ENCODE measurements around the gene ANXA2R. TPM values are rescaled to one million over a fixed set of nuclear protein-coding genes. Genes with fewer than 3 reads are reported as not detected.
"Not testable (repeated sequence)": the region's sequence is repeated elsewhere in the genome, so short reads cannot be mapped to it uniquely, and the experiment has no call there.

Gene ANXA2R
- total RNA-seq, 2 donors from 2014 or later = 0.63 TPM; not detected in 1

DNA sequence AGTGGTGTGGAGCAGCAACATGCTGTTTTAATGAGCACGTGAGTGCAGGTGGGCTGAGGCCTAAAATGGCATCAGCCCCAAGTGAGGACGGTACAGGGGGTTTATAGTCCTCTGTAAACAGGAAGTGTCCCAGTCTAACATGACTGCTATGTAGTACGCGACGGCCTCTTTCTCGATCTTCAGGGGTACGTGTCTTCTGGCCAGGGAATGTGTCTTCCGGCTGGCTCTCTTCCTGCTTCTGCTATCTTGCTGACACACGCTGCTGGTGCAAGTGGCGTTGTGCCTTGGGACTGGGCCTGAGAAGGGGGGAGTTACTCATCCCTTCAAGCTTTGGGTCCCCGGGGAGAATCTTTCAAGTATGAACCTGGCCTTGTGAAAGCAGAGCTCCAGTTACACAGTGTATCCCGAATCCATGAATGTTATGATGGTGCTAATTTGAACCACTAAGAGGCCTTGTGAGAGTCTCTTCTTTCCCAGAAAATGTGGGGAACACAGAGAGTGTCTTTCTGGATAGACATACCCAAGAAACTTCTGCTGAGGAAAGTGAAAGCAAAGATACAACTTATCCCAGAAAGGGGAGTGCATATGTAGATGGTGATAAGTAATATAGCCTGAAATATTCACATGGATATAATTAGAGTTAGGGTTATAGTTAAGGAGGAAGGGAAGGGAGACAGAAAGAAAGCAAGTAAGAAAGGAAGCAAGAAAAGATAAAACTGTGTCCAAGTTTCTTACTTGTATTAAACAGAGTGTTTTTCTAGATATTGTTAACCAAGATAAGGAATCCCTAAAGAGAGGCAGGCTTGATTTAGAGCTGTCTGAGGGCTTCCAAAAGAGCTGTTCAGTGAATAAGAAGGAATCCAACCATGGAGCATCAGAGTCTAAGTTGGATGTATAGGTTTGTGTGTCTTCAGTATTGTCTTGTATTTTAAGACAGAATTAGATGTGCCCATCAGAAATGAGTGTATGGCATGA, 35.5 kb upstream of the ANXA2R start:
- H3K27ac ChIP-seq = peak overlapping the region; percentile 62 to 72
- no peaks in the 10 kb centered on the region for H3K9me3 ChIP-seq
- TF ChIP-seq, protein P1, sequence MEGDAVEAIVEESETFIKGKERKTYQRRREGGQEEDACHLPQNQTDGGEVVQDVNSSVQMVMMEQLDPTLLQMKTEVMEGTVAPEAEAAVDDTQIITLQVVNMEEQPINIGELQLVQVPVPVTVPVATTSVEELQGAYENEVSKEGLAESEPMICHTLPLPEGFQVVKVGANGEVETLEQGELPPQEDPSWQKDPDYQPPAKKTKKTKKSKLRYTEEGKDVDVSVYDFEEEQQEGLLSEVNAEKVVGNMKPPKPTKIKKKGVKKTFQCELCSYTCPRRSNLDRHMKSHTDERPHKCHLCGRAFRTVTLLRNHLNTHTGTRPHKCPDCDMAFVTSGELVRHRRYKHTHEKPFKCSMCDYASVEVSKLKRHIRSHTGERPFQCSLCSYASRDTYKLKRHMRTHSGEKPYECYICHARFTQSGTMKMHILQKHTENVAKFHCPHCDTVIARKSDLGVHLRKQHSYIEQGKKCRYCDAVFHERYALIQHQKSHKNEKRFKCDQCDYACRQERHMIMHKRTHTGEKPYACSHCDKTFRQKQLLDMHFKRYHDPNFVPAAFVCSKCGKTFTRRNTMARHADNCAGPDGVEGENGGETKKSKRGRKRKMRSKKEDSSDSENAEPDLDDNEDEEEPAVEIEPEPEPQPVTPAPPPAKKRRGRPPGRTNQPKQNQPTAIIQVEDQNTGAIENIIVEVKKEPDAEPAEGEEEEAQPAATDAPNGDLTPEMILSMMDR (IDR thresholded peaks at IDR 0.05) = no peak
- H3K36me3 ChIP-seq = peaks cover 21% of the 10 kb centered on the region
- H3K4me3 ChIP-seq = no peak overlapping the region
- H3K4me1 ChIP-seq = peaks cover 0 to 16% of the 10 kb centered on the region in 2 donors
- DNase-seq (ENCODE audit: low spot score) = peak; percentile 85
- no peaks in the 10 kb centered on the region for H3K27me3 ChIP-seq

DNA sequence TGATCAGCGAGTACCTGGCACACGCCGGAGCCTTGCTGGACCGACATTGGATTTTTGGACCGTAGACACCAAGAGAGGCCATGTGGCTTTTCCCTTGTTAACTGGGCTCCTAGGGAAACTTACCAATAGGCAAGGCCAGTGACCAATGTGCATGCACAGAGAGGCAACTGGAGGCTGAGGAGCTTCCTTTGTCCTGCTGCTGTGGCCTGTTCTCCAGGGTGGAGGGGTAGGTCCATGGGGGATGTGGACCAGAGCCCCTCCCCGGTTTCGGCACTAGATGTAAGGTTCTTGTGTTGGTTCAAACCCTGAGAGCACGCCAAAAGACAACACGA, 34.8 kb upstream of the ANXA2R start:
- peaks cover 19% of the 10 kb centered on the region for H3K36me3 ChIP-seq
- H3K9me3 ChIP-seq = no peaks in the 10 kb centered on the region
- H3K27ac ChIP-seq = peak overlapping the region; percentile 62 to 72
- no peak overlapping the region for H3K4me3 ChIP-seq
- no peaks in the 10 kb centered on the region for H3K27me3 ChIP-seq
- TF ChIP-seq, protein P1 (IDR thresholded peaks at IDR 0.05) = no peak
- DNase-seq (ENCODE audit: low spot score) = no peak
- peaks cover 0 to 16% of the 10 kb centered on the region in 2 donors for H3K4me1 ChIP-seq

DNA sequence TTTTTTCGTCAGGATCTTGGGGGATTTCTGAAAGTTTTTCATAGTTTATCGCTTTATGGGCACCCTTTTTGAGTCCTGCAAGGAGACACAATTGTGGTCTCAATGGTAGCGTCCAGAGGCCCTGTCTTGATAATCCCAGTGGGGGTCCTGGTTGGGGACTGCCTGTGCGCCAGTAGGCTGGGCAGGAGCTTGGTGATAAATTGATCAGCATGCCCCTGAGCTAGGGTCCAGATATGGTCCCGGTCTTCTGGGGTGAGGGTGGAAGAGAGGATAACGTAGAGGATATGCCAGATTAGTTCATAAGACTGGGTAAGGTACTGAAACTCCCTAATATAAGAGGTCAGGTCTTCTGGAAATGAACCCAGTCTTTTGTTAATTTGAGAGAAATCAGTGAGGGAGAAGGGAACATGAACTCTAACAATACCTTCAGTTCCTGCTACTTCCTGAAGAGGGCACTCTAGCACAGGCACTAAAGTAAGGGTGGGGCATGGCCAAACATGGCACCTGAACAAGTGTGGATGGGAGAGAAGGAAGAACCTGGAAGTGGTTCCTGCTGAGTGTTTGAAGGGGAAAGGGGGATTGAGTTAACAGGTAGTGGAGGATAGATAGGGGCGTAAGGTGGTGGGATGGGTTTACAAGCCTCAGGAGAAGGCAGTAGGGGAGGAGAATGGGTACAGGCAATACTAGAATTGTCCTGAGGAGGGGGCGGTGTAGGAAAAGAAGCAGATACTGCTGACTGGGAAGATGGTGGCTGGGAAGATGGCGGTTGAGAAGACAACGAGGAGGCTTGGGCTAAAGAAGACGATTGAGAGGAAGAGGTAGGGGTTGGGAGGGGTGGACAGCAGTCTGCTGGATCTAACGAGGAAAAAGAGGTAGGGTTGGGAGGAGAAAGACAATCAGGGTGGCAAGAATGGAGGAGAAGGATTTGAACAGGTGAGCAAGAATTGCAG, 33.8 kb upstream of the ANXA2R start:
- H3K4me1 ChIP-seq = peaks cover 0 to 25% of the 10 kb centered on the region in 2 donors

DNA sequence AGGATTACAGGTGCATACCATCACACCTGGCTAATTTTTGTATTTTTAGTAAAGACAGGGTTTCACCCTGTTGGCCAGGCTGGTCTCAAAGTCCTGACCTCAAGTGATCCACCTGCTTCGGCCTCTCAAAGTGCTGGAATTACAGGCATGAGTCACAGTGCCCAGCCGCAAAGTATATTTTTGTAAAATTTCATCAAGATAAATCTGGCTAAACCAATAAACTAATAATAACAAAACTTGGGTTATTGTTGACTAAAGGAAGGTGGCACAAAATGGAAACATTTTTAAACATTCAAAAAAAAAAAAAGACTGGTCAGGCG, 29.2 kb upstream of the ANXA2R start:
- not testable (repeated sequence) for H3K27me3 ChIP-seq; H3K27ac ChIP-seq; H3K4me3 ChIP-seq; DNase-seq (ENCODE audit: low spot score); H3K9me3 ChIP-seq
- Histone ChIP-seq H3K36me3 (peaks cover 16% of the 10 kb centered on the region), H3K4me1 (peaks cover 0 to 25% of the 10 kb centered on the region in 2 donors)

More for the DNA sequence above, 33.8 kb upstream of the ANXA2R start:
- peaks cover 16% of the 10 kb centered on the region for H3K36me3 ChIP-seq
- DNase-seq (ENCODE audit: low spot score) = no peak
- no peak overlapping the region for H3K4me3 ChIP-seq
- TF ChIP-seq, protein P1 (IDR thresholded peaks at IDR 0.05) = peak in 1 of 2 donors; percentile 62
- H3K27ac ChIP-seq = no peak overlapping the region
- H3K27me3 ChIP-seq = no peaks in the 10 kb centered on the region
- no peaks in the 10 kb centered on the region for H3K9me3 ChIP-seq

DNA sequence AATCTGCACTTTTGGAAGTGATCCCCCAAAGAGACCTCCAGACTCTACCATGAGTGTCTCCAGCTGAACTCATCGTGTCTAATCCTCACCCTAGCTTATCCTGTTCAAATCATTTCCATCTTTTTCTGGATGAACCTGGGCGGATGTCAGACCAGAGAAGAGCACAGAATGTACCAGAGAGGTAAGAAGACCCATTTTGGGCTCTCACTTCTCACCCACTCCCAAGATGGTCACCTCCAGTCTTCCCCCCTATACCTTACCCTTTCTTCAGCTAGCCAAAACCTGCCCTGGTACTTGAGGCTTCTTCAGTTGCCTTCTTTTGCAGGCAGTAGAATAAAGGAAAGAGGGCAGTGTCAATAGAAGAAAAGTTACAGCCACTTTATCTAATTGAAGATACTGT, 27.9 kb upstream of the ANXA2R start:
- H3K9me3 ChIP-seq = no peaks in the 10 kb centered on the region
- peaks cover 0 to 31% of the 10 kb centered on the region in 2 donors for H3K4me1 ChIP-seq
- H3K27ac ChIP-seq = peak overlapping the region; percentile 99 to 100
- peak overlapping the region; percentile 73 to 91 for H3K4me3 ChIP-seq
- TF ChIP-seq, protein P1 (IDR thresholded peaks at IDR 0.05) = no peak
- no peaks in the 10 kb centered on the region for H3K27me3 ChIP-seq
- H3K36me3 ChIP-seq = peaks cover 16% of the 10 kb centered on the region
- DNase-seq (ENCODE audit: low spot score) = no peak
